Measurements from ENCODE around the gene PFN3. TPM values are rescaled to one million over a fixed set of nuclear protein-coding genes. Genes with fewer than 3 reads are reported as not detected.

The PFN3 gene
- total and polyA plus RNA-seq, 2 of the 4 experiments (the other 2 are of a cell fraction) = not detected

DNA sequence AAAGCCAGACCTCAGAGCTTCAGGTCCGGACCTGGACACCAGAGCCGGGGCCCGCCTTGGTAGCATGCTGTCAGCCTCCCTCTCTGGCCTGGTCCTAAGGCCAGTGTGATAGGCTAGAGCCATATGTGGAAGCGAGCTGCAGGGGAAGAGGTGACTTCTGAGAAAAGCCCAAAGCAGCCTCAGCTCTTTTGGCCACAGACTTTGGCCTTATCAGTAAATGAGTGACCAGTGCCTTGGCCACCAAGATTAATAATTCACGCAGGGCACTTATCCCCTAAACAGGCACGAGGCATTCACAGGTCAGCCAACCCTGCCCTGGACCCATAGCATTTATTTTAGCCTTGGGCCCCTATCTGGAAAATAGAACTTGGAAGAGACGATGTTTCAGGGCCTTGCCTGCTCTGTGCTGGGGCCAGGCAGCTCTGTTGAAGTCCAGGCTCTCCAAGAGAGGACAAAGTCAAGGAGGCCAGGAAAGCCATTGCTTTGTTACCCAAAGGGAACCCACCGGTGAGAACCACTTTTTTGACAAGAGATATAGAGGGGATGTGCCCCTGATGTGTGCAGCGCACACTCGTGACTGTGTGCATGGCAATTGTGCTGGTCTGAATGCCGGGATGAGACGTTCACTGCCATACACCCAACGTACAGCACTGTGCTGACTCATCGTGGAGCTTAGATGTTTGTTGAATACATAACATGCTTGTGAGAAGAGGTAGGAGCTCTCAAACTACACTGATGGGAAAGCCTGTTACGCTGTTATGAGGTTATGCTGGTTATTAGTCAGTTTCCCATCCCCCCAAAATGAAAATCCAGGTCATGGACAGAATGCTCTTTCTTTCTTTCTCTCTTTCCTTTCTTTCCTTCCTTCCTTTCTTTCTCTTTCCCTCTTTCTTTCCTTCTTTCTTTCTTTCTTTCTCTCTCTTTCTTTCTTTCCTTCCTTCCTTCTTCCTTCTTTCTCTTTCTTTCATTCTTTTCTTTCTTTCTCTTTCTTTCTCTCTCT lies 21.3 kb downstream of the PFN3 start:
- Histone ChIP-seq H2AK5ac (ENCODE audit: low read depth, low read length) (peak overlapping the region; percentile 69; the same call in 1 of the 2 replicates), H3K9me3 (ENCODE audit: control insufficient read depth, insufficient read depth, low read length) (no peaks in the 10 kb centered on the region), H4K8ac (ENCODE audit: low read depth in 2 of 2, low read length in 2 of 2) (peak overlapping the region in 1 of 2 experiments; percentile 64; a peak in 2 of 4 replicates), H3K18ac (ENCODE audit: low read depth, low read length) (peak overlapping the region; percentile 36; the same call in 1 of the 2 replicates), H3K27me3 (ENCODE audit: control insufficient read depth, insufficient read depth, low read length) (peaks cover 24% of the 10 kb centered on the region), H4K20me1 (ENCODE audit: insufficient read depth, low read length) (no peaks in the 10 kb centered on the region; the same call in 1 of the 2 replicates), H2BK15ac (ENCODE audit: low read depth, low read length) (peak overlapping the region; percentile 3; the same call in 1 of the 3 replicates), H2BK20ac (ENCODE audit: low read depth, low read length) (peak overlapping the region; percentile 75), H3K4ac (ENCODE audit: low read depth, low read length) (peak overlapping the region; percentile 87), H2AFZ (replicated peaks; ENCODE audit: low read length, poor library complexity) (peak overlapping the region; percentile 91), H3K79me1 (ENCODE audit: low read depth in 1 of 2, low read length in 2 of 2) (no peaks in the 10 kb centered on the region), H3K14ac (replicated peaks; ENCODE audit: low read depth, low read length) (peak overlapping the region; percentile 80), H4K91ac (ENCODE audit: insufficient read depth, low read depth, low read length) (peak overlapping the region; percentile 29), H3K23ac (ENCODE audit: low read depth, low read length) (peak overlapping the region; percentile 86), H3K56ac (ENCODE audit: extremely low read depth, insufficient read depth, low read length) (no peak overlapping the region), H3K4me2 (ENCODE audit: low read depth, low read length) (no peak overlapping the region), H3K9me1 (ENCODE audit: insufficient read depth, low read length) (peaks cover 6% of the 10 kb centered on the region; the same call in 1 of the 2 replicates), H3K4me3 (ENCODE audit: insufficient read depth, low read depth, low read length) (no peak overlapping the region), H3K27ac (ENCODE audit: insufficient read depth, low read length) (peak overlapping the region; percentile 5; the same call in 1 of the 2 replicates), H3K4me1 (ENCODE audit: control insufficient read depth, insufficient read depth, low read length) (peaks cover 9% of the 10 kb centered on the region; the same call in 1 of the 2 replicates), H2BK5ac (ENCODE audit: low read depth, low read length, poor library complexity, severe bottlenecking) (peak overlapping the region; percentile 36), H2AK9ac (replicated peaks; ENCODE audit: low read depth, low read length, poor library complexity) (peak overlapping the region; percentile 77), H4K5ac (ENCODE audit: low read depth, low read length) (peak overlapping the region; percentile 38), H3K9ac (ENCODE audit: low read depth, low read length) (no peak overlapping the region), H3K36me3 (ENCODE audit: control insufficient read depth, insufficient read depth, low read length) (no peaks in the 10 kb centered on the region), H2BK120ac (ENCODE audit: low read depth, low read length) (peak overlapping the region; percentile 88)
- WGBS, 2 experiments (ENCODE audit: extremely low coverage in 2 of 2, insufficient read length in 1 of 2) = 100% methylated on average over 1 of the region's 15 CpGs; no CpG with 5 or more reads in 1 of the 2 experiments
- no peak for TF ChIP-seq RFX5 (IDR thresholded peaks at IDR 0.05; ENCODE audit: low read depth, low read length)
- TF ChIP-seq NFE2L2 (IDR thresholded peaks at IDR 0.05; ENCODE audit: low read depth, low read length) = peak; percentile 86
- TF ChIP-seq FOS (IDR thresholded peaks at IDR 0.05; ENCODE audit: low read depth, low read length) = peak; percentile 86
- TF ChIP-seq SMC3 (IDR thresholded peaks at IDR 0.05; ENCODE audit: low read depth, low read length) = no peak
- TF ChIP-seq CEBPB (IDR thresholded peaks at IDR 0.05; ENCODE audit: low read depth, low read length) = no peak
- no peak for TF ChIP-seq MAZ (IDR thresholded peaks at IDR 0.05; ENCODE audit: borderline replicate concordance, low read depth, low read length)
- TF ChIP-seq MAFK (IDR thresholded peaks at IDR 0.05; ENCODE audit: low read depth, low read length) = peak; percentile 79
- TF ChIP-seq CTCF (conservative IDR thresholded peaks at IDR 0.05; ENCODE audit: low read depth, low read length) = no peak
- peak; percentile 42; the same call in 1 of the 2 replicates for TF ChIP-seq BHLHE40 (IDR thresholded peaks at IDR 0.05; ENCODE audit: low read depth, low read length)
- ATAC-seq (ENCODE audit: low read depth) (peak; percentile 97), DNase-seq (peak; percentile 97)
- in situ Hi-C loops (cut with MboI; ENCODE audit: low sequenced_read_pairs) = no loop called here
- dilution Hi-C loops (cut with HindIII; ENCODE audit: low sequenced_read_pairs, unreplicated experiment) = no loop called here
- BruUV-seq (replicated peaks) = no TSS peak
- POLR2A ChIA-PET (ENCODE audit: unreplicated experiment) = no interaction called here
- intact Hi-C loops (cut with micrococcal nuclease) = no loop called here
- CTCF ChIA-PET = interaction anchor here (1.2 to 2.4 kb wide), 3 partner anchors 10 to 70 kb away, joined by 3 to 14 read pairs (median 5); no protein-coding TSS in a partner anchor

All from IMR-90 (cell line).